ENCODE measurements around the gene TMPRSS7. TPM values are rescaled to one million over a fixed set of nuclear protein-coding genes. Genes with fewer than 3 reads are reported as not detected.
A peak's percentile ranks its signal among the peaks of the same experiment; 100 is the strongest.

Gene TMPRSS7
- polyA plus RNA-seq, 1 donor (not counting 4 experiments of a cell fraction or from before 2014, with no cell fraction given), result 0.18 TPM

GRCh38 chr3:112085735-112086075, 51.2 kb downstream of the TMPRSS7 start:
- peak; percentile 51 for FAIRE-seq

GRCh38 chr3:112086076-112086854, 51.7 kb downstream of the TMPRSS7 start, which contains the start of gene C3orf52:
C3orf52 (plus strand) TSS chr3:112086389; CDS start chr3:112086408, 19 bp downstream.
- Histone ChIP-seq H4K20me1 (ENCODE audit: control insufficient read depth, extremely low read depth, insufficient read depth, low read length) (peaks cover 7% of the 10 kb centered on the region), H3K27me3 (ENCODE audit: control insufficient read depth, extremely low read depth, insufficient read depth, low read length) (no peaks in the 10 kb centered on the region), H3K9me1 (ENCODE audit: control insufficient read depth, extremely low read depth, insufficient read depth, low read length) (peaks cover 5% of the 10 kb centered on the region), H3K4me2 (ENCODE audit: control insufficient read depth, extremely low read depth, insufficient read depth, low read depth, low read length) (peak within 1 kb of the TSS; percentile 78), H3K27ac (ENCODE audit: control insufficient read depth, insufficient read depth, low read length) (peak within 1 kb of the TSS; percentile 97), H3K9ac (ENCODE audit: control insufficient read depth, extremely low read depth, insufficient read depth, low read length) (peak within 1 kb of the TSS; percentile 97), H3K4me1 (ENCODE audit: control insufficient read depth, extremely low read depth, insufficient read depth, low read length) (peaks cover 23% of the 10 kb centered on the region), H3K36me3 (ENCODE audit: control insufficient read depth in 2 of 2, extremely low read depth in 1 of 2, insufficient read depth in 2 of 2, low read length in 2 of 2) (peaks cover 2 to 5% of the 10 kb centered on the region in 2 experiments), H3K9me3 (ENCODE audit: control insufficient read depth, low read depth, low read length) (no peaks in the 10 kb centered on the region), H3K79me2 (ENCODE audit: control insufficient read depth, insufficient read depth, low read length) (peaks cover 42% of the 10 kb centered on the region), H3K4me3 (ENCODE audit: control insufficient read depth in 2 of 3, extremely low read depth in 1 of 3, insufficient read depth in 2 of 3, low read depth in 1 of 3, low read length in 3 of 3) (peak within 1 kb of the TSS; percentile 75 to 88 (median 84)), H2AFZ (ENCODE audit: control insufficient read depth, low read length) (peak within 1 kb of the TSS; percentile 81)
- dilution Hi-C loops (cut with MboI; ENCODE audit: extremely low pct_ligation_motif_present, low sequenced_read_pairs), result no loop called here
- FAIRE-seq (peak; percentile 43), DNase-seq (ENCODE audit: low read depth, low spot score) (no peak)
- peak in 1 of 3 experiments; percentile 10 for TF ChIP-seq CTCF (optimal IDR thresholded peaks at IDR 0.05 in 1 of 3, IDR thresholded peaks at IDR 0.05 in 1 of 3, conservative IDR thresholded peaks at IDR 0.05 in 1 of 3; ENCODE audit: extremely low read depth in 1 of 3, insufficient read depth in 2 of 3, low read length in 3 of 3)
- no peak for TF ChIP-seq EZH2 (IDR thresholded peaks at IDR 0.05; ENCODE audit: low read length)

More at GRCh38 chr3:112085735-112086075, 51.2 kb downstream of the TMPRSS7 start:
- H3K4me2 ChIP-seq (ENCODE audit: control insufficient read depth, extremely low read depth, insufficient read depth, low read depth, low read length), result peak overlapping the region; percentile 78
- H3K9me1 ChIP-seq (ENCODE audit: control insufficient read depth, extremely low read depth, insufficient read depth, low read length), result peaks cover 5% of the 10 kb centered on the region
- dilution Hi-C loops (cut with MboI; ENCODE audit: extremely low pct_ligation_motif_present, low sequenced_read_pairs), result no loop called here
- H3K4me1 ChIP-seq (ENCODE audit: control insufficient read depth, extremely low read depth, insufficient read depth, low read length), result peaks cover 23% of the 10 kb centered on the region
- no peaks in the 10 kb centered on the region for H3K9me3 ChIP-seq (ENCODE audit: control insufficient read depth, low read depth, low read length)
- DNase-seq (ENCODE audit: low read depth, low spot score), result no peak
- H3K27ac ChIP-seq (ENCODE audit: control insufficient read depth, insufficient read depth, low read length), result peak overlapping the region; percentile 97
- peak overlapping the region; percentile 97 for H3K9ac ChIP-seq (ENCODE audit: control insufficient read depth, extremely low read depth, insufficient read depth, low read length)
- H3K27me3 ChIP-seq (ENCODE audit: control insufficient read depth, extremely low read depth, insufficient read depth, low read length), result no peaks in the 10 kb centered on the region
- H3K36me3 ChIP-seq (ENCODE audit: control insufficient read depth in 2 of 2, extremely low read depth in 1 of 2, insufficient read depth in 2 of 2, low read length in 2 of 2), result peaks cover 2 to 3% of the 10 kb centered on the region in 2 experiments
- peaks cover 6% of the 10 kb centered on the region for H4K20me1 ChIP-seq (ENCODE audit: control insufficient read depth, extremely low read depth, insufficient read depth, low read length)
- H3K4me3 ChIP-seq (ENCODE audit: control insufficient read depth in 2 of 3, extremely low read depth in 1 of 3, insufficient read depth in 2 of 3, low read depth in 1 of 3, low read length in 3 of 3), result peak overlapping the region; percentile 75 to 88 (median 84)
- peak overlapping the region; percentile 81 for H2AFZ ChIP-seq (ENCODE audit: control insufficient read depth, low read length)
- no peak for TF ChIP-seq EZH2 (IDR thresholded peaks at IDR 0.05; ENCODE audit: low read length)
- TF ChIP-seq CTCF (optimal IDR thresholded peaks at IDR 0.05 in 1 of 3, IDR thresholded peaks at IDR 0.05 in 1 of 3, conservative IDR thresholded peaks at IDR 0.05 in 1 of 3; ENCODE audit: extremely low read depth in 1 of 3, insufficient read depth in 2 of 3, low read length in 3 of 3), result no peak
- peaks cover 37% of the 10 kb centered on the region for H3K79me2 ChIP-seq (ENCODE audit: control insufficient read depth, insufficient read depth, low read length)
